Neuronal stem cell (in vitro differentiated cells): ENCODE results near the gene NBAS.

Source experiments
- DNase-seq: peaks from one replicate; pipeline ENCODE4 v3.0.0-alpha.2; 2013; ENCODE audit warnings: low spot score
- H2AFZ ChIP-seq: one replicate; pipeline ENCODE4 v1.6.1; 2013; ENCODE audit warnings: mild to moderate bottlenecking, low read length, inconsistent platforms
- H2AK5ac ChIP-seq: 2 replicates; pipeline ENCODE4 v1.6.1; 2013; ENCODE audit warnings: low read depth, mild to moderate bottlenecking, inconsistent platforms, low read length, moderate library complexity, mixed read lengths
- H2BK120ac ChIP-seq: 2 replicates; pipeline ENCODE4 v1.6.1; 2013; ENCODE audit warnings: low read depth, mild to moderate bottlenecking, inconsistent platforms, low read length, moderate library complexity, mixed read lengths
- H2BK12ac ChIP-seq: one replicate; pipeline ENCODE4 v1.6.1; 2013; ENCODE audit warnings: low read length, inconsistent platforms
- H2BK15ac ChIP-seq: 2 replicates; pipeline ENCODE4 v1.6.1; 2013; ENCODE audit warnings: mild to moderate bottlenecking, low read length, inconsistent platforms, mixed read lengths
- H2BK5ac ChIP-seq: one replicate; pipeline ENCODE4 v1.6.1; 2013; ENCODE audit warnings: inconsistent platforms, mild to moderate bottlenecking, low read length, moderate library complexity
- H3K14ac ChIP-seq: one replicate; pipeline ENCODE4 v1.6.1; 2013; ENCODE audit warnings: low read length, inconsistent platforms
- H3K18ac ChIP-seq: 2 replicates; pipeline ENCODE4 v1.6.1; 2013; ENCODE audit warnings: low read length, inconsistent platforms
- H3K23ac ChIP-seq: 2 replicates; pipeline ENCODE4 v1.6.1; 2013; ENCODE audit warnings: low read depth, mild to moderate bottlenecking, mixed read lengths, low read length, inconsistent platforms; ENCODE audit not compliant: poor library complexity
- H3K27ac ChIP-seq: replicated peaks from 3 replicates; pipeline ENCODE4 v1.5.1; 2013; ENCODE audit warnings: low read length, inconsistent platforms
- H3K27me3 ChIP-seq, 3 experiments: 2 replicates each; pipeline ENCODE4 v1.6.1; 2013; ENCODE audit warnings: low read length in 3 of 3, mild to moderate bottlenecking in 2 of 3, inconsistent platforms in 1 of 3, low read depth in 1 of 3, mixed read lengths in 1 of 3, moderate library complexity in 1 of 3; ENCODE audit not compliant: control insufficient read depth in 3 of 3, insufficient read depth in 3 of 3
- H3K36me3 ChIP-seq, 2 donors: replicated peaks in 1 of 2; 2 replicates each; pipeline ENCODE4 v1.6.1; 2013; ENCODE audit warnings: low read length in 2 of 2; ENCODE audit not compliant: control insufficient read depth in 2 of 2, insufficient read depth in 2 of 2
- H3K4ac ChIP-seq: 2 replicates; pipeline ENCODE4 v1.6.1; 2013; ENCODE audit warnings: inconsistent platforms, mild to moderate bottlenecking, low read length, moderate library complexity
- H3K4me1 ChIP-seq, 2 donors: 1 replicate in 1 of 2; 2 replicates in 1 of 2; pipeline ENCODE4 v1.6.1; 2013; ENCODE audit warnings: low read length in 2 of 2, low read depth in 1 of 2; ENCODE audit not compliant: control insufficient read depth in 2 of 2, insufficient read depth in 1 of 2
- H3K4me2 ChIP-seq: one replicate; pipeline ENCODE4 v1.6.1; 2013; ENCODE audit warnings: mild to moderate bottlenecking, low read length, inconsistent platforms; ENCODE audit not compliant: insufficient read depth, poor library complexity, severe bottlenecking
- H3K4me3 ChIP-seq, 2 donors: 2 replicates each; pipeline ENCODE4 v1.5.1; 2013; ENCODE audit warnings: low read length in 2 of 2, mild to moderate bottlenecking in 2 of 2, inconsistent platforms in 1 of 2, moderate library complexity in 1 of 2
- H3K79me1 ChIP-seq: one replicate; pipeline ENCODE4 v1.6.1; 2013; ENCODE audit warnings: low read depth, mild to moderate bottlenecking, inconsistent platforms, low read length, moderate library complexity
- H3K9ac ChIP-seq: one replicate; pipeline ENCODE4 v1.6.1; 2013; ENCODE audit warnings: mild to moderate bottlenecking, low read depth, low read length, inconsistent platforms; ENCODE audit not compliant: poor library complexity
- H3K9me3 ChIP-seq, 2 donors: replicated peaks in 1 of 2; 2 replicates each; pipeline versions ENCODE3 to v1.6.1; 2013; ENCODE audit warnings: low read length in 2 of 2, mild to moderate bottlenecking in 2 of 2, inconsistent platforms in 1 of 2, low read depth in 1 of 2, mixed read lengths in 1 of 2, moderate library complexity in 1 of 2; ENCODE audit not compliant: control insufficient read depth in 2 of 2, insufficient read depth in 1 of 2
- H4K8ac ChIP-seq: one replicate; pipeline ENCODE4 v1.6.1; 2013; ENCODE audit warnings: low read depth, mild to moderate bottlenecking, inconsistent platforms, low read length, moderate library complexity
- H4K91ac ChIP-seq: one replicate; pipeline ENCODE4 v1.6.1; 2013; ENCODE audit warnings: low read length, low read depth, mild to moderate bottlenecking, inconsistent platforms; ENCODE audit not compliant: poor library complexity
- WGBS, 2 donors: extraction: QIAGEN DNeasy Blood & Tissue Kit; methylation state at CpG; one replicate each; pipeline ENCODE4 v1.1.7; 2013; ENCODE audit warnings: missing lambda C conversion rate in 2 of 2, mixed read lengths in 1 of 2; ENCODE audit not compliant: insufficient read length in 2 of 2, insufficient replicate concordance in 1 of 2; ENCODE audit errors: extremely low coverage in 2 of 2; 5-methylcytosine and 5-hydroxymethylcytosine counted together

Gene NBAS

DNA sequence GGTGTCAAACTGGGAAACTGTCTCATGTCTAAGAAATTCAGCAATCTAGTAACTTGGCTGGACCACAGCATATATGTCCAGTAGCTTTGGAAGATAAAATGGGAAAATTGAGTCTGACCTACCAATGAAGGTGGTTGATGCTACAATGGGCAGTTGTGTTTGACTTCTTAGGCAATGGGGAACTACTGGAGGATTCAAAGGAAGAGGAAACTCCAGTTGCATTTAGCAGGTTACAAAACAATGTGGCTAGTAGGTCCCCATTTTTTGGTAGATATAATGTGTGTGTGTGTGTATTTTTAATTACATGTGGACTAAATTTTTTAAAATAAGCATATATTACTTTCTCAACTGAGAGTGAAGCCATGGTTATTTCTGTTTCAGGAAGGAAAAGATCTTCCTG is 427.7 kb downstream of the NBAS start:
- Histone ChIP-seq H4K8ac (no peak overlapping the region), H3K36me3 (no peaks in the 10 kb centered on the region), H2BK120ac (no peak overlapping the region), H2AFZ (no peak overlapping the region), H3K9me3 (peaks cover 0 to 1% of the 10 kb centered on the region in 2 donors), H3K4me3 (no peak overlapping the region), H3K4ac (no peak overlapping the region), H3K18ac (no peak overlapping the region), H2BK12ac (no peak overlapping the region), H3K27ac (no peak overlapping the region), H4K91ac (no peak overlapping the region), H3K14ac (no peak overlapping the region), H3K79me1 (no peaks in the 10 kb centered on the region), H3K4me2 (no peak overlapping the region), H2BK5ac (no peak overlapping the region), H3K27me3 (no peaks in the 10 kb centered on the region), H3K4me1 (peaks cover 16 to 22% of the 10 kb centered on the region in 2 donors), H2AK5ac (no peak overlapping the region), H3K9ac (no peak overlapping the region), H3K23ac (no peak overlapping the region), H2BK15ac (no peak overlapping the region)
- no peak for DNase-seq

DNA sequence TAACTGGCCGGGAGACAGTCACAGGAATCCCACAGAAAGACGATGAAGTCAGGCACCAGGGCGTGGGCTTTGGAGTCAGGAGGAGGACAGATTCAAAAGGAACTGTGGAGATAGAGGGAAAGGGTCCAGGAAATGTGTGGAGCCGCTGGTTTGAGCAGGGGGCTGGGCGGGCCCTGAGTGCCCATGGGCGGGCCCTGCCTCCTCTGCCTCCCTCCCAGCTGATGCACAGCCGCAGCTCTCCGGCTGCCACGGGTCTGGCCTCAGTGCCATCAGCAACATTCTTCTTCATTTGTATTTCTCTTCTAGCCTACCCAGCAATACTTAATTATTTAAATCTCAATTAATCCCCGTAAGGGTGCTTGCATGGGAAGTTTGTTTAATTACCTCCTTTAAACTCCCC is 432.3 kb downstream of the NBAS start:
- H3K9me3 ChIP-seq, result peaks cover 4 to 21% of the 10 kb centered on the region in 2 donors
- H3K14ac ChIP-seq, result no peak overlapping the region
- H3K18ac ChIP-seq, result no peak overlapping the region
- no peaks in the 10 kb centered on the region for H3K36me3 ChIP-seq
- H2BK120ac ChIP-seq, result no peak overlapping the region
- H3K27ac ChIP-seq, result no peak overlapping the region
- peak overlapping the region; percentile 32 for H2AFZ ChIP-seq
- no peak overlapping the region for H3K4me3 ChIP-seq
- no peak overlapping the region for H2BK5ac ChIP-seq
- no peak overlapping the region for H3K9ac ChIP-seq
- H2AK5ac ChIP-seq, result no peak overlapping the region
- H4K91ac ChIP-seq, result no peak overlapping the region
- no peaks in the 10 kb centered on the region for H3K27me3 ChIP-seq
- H3K4me1 ChIP-seq, result peaks cover 10 to 16% of the 10 kb centered on the region in 2 donors
- WGBS, 2 donors, result no CpG with 5 or more reads among the region's 10 CpGs
- H2BK15ac ChIP-seq, result peak overlapping the region; percentile 1
- no peak overlapping the region for H3K4ac ChIP-seq
- no peak overlapping the region for H4K8ac ChIP-seq
- DNase-seq, result no peak
- H3K79me1 ChIP-seq, result no peaks in the 10 kb centered on the region
- no peak overlapping the region for H3K4me2 ChIP-seq
- no peak overlapping the region for H3K23ac ChIP-seq
- no peak overlapping the region for H2BK12ac ChIP-seq

DNA sequence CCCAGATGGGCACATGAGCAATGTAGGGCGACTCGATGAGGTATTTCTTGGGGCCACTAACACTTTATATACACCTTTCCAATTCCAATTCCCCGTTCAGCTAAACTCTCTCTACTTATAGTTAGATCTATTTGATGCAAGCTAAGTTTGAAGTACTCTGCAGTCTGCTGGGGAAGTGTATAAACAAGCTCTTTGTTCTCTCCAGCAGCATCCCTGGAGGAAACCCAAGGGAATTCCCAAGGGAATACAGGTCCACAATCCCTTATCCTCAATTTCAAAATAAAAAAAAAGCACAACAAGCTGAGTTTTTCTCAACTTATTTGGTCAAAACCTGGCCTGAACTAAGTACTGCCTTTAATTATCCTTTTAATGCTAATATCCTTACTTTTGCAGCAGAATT is 433.3 kb downstream of the NBAS start:
- Histone ChIP-seq H4K91ac (no peak overlapping the region), H2AFZ (no peak overlapping the region), H3K27me3 (no peaks in the 10 kb centered on the region), H2BK120ac (no peak overlapping the region), H3K18ac (no peak overlapping the region), H3K79me1 (no peaks in the 10 kb centered on the region), H3K14ac (no peak overlapping the region), H2BK12ac (peak overlapping the region; percentile 75), H3K36me3 (no peaks in the 10 kb centered on the region), H2BK5ac (no peak overlapping the region), H3K9me3 (peaks cover 2 to 31% of the 10 kb centered on the region in 2 donors), H3K4ac (no peak overlapping the region), H3K4me1 (peaks cover 10 to 16% of the 10 kb centered on the region in 2 donors), H3K4me2 (no peak overlapping the region), H3K9ac (no peak overlapping the region), H4K8ac (no peak overlapping the region), H3K23ac (no peak overlapping the region), H2AK5ac (no peak overlapping the region), H3K4me3 (no peak overlapping the region), H2BK15ac (no peak overlapping the region), H3K27ac (no peak overlapping the region)
- no CpG with 5 or more reads among the region's 3 CpGs for WGBS, 2 donors
- no peak for DNase-seq

DNA sequence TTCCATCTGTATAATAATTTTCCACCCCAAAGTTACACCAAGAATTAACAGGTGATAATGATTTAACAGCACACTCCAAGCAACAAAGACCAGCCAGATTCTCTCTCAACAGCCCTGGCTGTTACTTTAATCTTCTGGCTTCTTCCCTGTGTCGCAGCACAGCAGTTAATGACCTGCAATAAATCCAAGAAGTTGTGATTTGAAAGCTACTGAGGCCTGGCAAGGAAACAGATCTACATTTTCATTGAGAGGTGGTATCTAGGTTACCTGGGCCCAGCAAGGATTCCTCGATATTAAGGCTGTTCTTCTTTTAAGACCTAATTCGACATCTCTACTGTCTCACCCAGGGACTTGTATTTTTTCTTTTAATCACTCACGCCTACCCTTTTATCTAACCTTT is 433.8 kb downstream of the NBAS start:
- H2BK15ac ChIP-seq, result no peak overlapping the region
- H2AK5ac ChIP-seq, result no peak overlapping the region
- no peak overlapping the region for H3K9ac ChIP-seq
- H2AFZ ChIP-seq, result peak overlapping the region; percentile 8
- no peak overlapping the region for H2BK5ac ChIP-seq
- no peak overlapping the region for H3K27ac ChIP-seq
- H3K27me3 ChIP-seq, result no peaks in the 10 kb centered on the region
- no peak overlapping the region for H3K4me3 ChIP-seq
- H3K9me3 ChIP-seq, result peaks cover 2 to 32% of the 10 kb centered on the region in 2 donors
- no peaks in the 10 kb centered on the region for H3K36me3 ChIP-seq
- no peak overlapping the region for H3K4ac ChIP-seq
- no peak for DNase-seq
- peaks cover 10 to 16% of the 10 kb centered on the region in 2 donors for H3K4me1 ChIP-seq
- H3K14ac ChIP-seq, result no peak overlapping the region
- no CpG with 5 or more reads among the region's 4 CpGs for WGBS, 2 donors
- no peak overlapping the region for H4K91ac ChIP-seq
- H4K8ac ChIP-seq, result no peak overlapping the region
- H3K4me2 ChIP-seq, result no peak overlapping the region
- no peak overlapping the region for H3K23ac ChIP-seq
- H2BK12ac ChIP-seq, result no peak overlapping the region
- no peak overlapping the region for H2BK120ac ChIP-seq
- no peak overlapping the region for H3K18ac ChIP-seq
- H3K79me1 ChIP-seq, result no peaks in the 10 kb centered on the region
